Measurements from ENCODE around the gene EFCAB6.

- TF ChIP-seq, protein P1, sequence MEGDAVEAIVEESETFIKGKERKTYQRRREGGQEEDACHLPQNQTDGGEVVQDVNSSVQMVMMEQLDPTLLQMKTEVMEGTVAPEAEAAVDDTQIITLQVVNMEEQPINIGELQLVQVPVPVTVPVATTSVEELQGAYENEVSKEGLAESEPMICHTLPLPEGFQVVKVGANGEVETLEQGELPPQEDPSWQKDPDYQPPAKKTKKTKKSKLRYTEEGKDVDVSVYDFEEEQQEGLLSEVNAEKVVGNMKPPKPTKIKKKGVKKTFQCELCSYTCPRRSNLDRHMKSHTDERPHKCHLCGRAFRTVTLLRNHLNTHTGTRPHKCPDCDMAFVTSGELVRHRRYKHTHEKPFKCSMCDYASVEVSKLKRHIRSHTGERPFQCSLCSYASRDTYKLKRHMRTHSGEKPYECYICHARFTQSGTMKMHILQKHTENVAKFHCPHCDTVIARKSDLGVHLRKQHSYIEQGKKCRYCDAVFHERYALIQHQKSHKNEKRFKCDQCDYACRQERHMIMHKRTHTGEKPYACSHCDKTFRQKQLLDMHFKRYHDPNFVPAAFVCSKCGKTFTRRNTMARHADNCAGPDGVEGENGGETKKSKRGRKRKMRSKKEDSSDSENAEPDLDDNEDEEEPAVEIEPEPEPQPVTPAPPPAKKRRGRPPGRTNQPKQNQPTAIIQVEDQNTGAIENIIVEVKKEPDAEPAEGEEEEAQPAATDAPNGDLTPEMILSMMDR (IDR thresholded peaks at IDR 0.05), result no peak
- TF ChIP-seq POLR2A (IDR thresholded peaks at IDR 0.05), result no peak
Measured at GRCh38 chr22:43529461-43529860, 282.6 kb downstream of the EFCAB6 start.
